ENCODE data around the gene IMMP2L.

DNA sequence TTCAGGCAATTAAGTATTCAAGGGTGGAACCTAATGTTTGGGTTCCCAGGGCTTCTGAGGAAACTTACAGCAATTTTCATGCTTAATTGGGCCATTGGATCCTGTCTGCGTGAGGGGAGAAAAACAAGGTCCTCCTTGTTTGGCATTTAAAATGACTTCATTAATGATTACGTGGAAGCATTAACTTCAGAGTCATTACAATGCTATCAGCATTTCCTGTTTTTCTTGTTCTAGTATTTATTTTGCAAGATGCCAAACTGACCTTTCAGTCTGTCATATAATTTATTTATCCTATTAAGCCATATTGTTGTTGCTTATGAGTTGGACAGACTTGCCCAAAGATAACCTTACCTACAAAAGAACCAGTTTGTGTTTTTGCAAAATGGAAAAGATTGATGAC lies 795.4 kb downstream of the IMMP2L start:
- TF ChIP-seq, protein P1, sequence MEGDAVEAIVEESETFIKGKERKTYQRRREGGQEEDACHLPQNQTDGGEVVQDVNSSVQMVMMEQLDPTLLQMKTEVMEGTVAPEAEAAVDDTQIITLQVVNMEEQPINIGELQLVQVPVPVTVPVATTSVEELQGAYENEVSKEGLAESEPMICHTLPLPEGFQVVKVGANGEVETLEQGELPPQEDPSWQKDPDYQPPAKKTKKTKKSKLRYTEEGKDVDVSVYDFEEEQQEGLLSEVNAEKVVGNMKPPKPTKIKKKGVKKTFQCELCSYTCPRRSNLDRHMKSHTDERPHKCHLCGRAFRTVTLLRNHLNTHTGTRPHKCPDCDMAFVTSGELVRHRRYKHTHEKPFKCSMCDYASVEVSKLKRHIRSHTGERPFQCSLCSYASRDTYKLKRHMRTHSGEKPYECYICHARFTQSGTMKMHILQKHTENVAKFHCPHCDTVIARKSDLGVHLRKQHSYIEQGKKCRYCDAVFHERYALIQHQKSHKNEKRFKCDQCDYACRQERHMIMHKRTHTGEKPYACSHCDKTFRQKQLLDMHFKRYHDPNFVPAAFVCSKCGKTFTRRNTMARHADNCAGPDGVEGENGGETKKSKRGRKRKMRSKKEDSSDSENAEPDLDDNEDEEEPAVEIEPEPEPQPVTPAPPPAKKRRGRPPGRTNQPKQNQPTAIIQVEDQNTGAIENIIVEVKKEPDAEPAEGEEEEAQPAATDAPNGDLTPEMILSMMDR (IDR thresholded peaks at IDR 0.05): no peak
- TF ChIP-seq POLR2A (IDR thresholded peaks at IDR 0.05; ENCODE audit: low read length) (no peak), CHD2 (IDR thresholded peaks at IDR 0.05; ENCODE audit: low read length, partially characterized antibody) (no peak), JUN (IDR thresholded peaks at IDR 0.05) (no peak), ZSCAN20 (CRISPR knock-in tag; IDR thresholded peaks at IDR 0.05) (no peak), KDM1A (IDR thresholded peaks at IDR 0.05; ENCODE audit: low read depth) (no peak), TFCP2L1 (CRISPR knock-in tag; IDR thresholded peaks at IDR 0.05) (no peak), NPAS2 (CRISPR knock-in tag; IDR thresholded peaks at IDR 0.05; ENCODE audit: borderline replicate concordance) (no peak), MAX (IDR thresholded peaks at IDR 0.05) (no peak), MAZ (IDR thresholded peaks at IDR 0.05; ENCODE audit: borderline replicate concordance, low read depth, low read length) (no peak), EP300 (IDR thresholded peaks at IDR 0.05) (no peak)

Data from A549 (cell line).